Glomerular visceral epithelial cell (primary cell): ENCODE data around the gene PRF1.
A peak's percentile ranks its signal among the peaks of the same experiment; 100 is the strongest.
"Not testable (repeated sequence)": the region's sequence is repeated elsewhere in the genome, so short reads cannot be mapped to it uniquely, and the experiment has no call there.

Experiments
- DNase-seq: peaks from one replicate; pipeline ENCODE4 v3.0.0-alpha.2; 2016; ENCODE audit errors: extremely low spot score

Gene PRF1

GRCh38 chr10:70617798-70618568, 15.4 kb upstream of the PRF1 start:
- peak; percentile 31 for DNase-seq

- DNase-seq = no peak
These were observed 14.2 kb upstream of the PRF1 start for GRCh38 chr10:70616761-70617160.

- no peak for DNase-seq
These were observed 13.4 kb upstream of the PRF1 start for GRCh38 chr10:70615784-70616522.

- DNase-seq = no peak
These were observed 12.7 kb upstream of the PRF1 start for GRCh38 chr10:70615211-70615610.

GRCh38 chr10:70614364-70614763, 11.8 kb upstream of the PRF1 start:
- not testable (repeated sequence) for DNase-seq

GRCh38 chr10:70613941-70614340, 11.4 kb upstream of the PRF1 start:
- DNase-seq = no peak

- no peak for DNase-seq
These were observed 5.4 kb upstream of the PRF1 start for GRCh38 chr10:70607936-70608335.

GRCh38 chr10:70605161-70605560, 2.6 kb upstream of the PRF1 start:
- no peak for DNase-seq

GRCh38 chr10:70604106-70604505, 1.6 kb upstream of the PRF1 start:
- DNase-seq = no peak

- DNase-seq = no peak
These were observed 884 bp upstream of the PRF1 start for GRCh38 chr10:70603449-70603801.

GRCh38 chr10:70601746-70602145, 795 bp downstream of the PRF1 start:
- DNase-seq = no peak

GRCh38 chr10:70600512-70601395, 1.8 kb downstream of the PRF1 start:
- no peak for DNase-seq

- DNase-seq = no peak
These were observed 2.8 kb downstream of the PRF1 start for GRCh38 chr10:70599791-70600190.

- DNase-seq = no peak
These were observed 3.2 kb downstream of the PRF1 start for GRCh38 chr10:70599319-70599718.

GRCh38 chr10:70598857-70599295, 3.7 kb downstream of the PRF1 start:
- no peak for DNase-seq

GRCh38 chr10:70597856-70598815, 4.4 kb downstream of the PRF1 start:
- no peak for DNase-seq

GRCh38 chr10:70596860-70597809, 5.4 kb downstream of the PRF1 start:
- DNase-seq = no peak

GRCh38 chr10:70596110-70596798, 6.3 kb downstream of the PRF1 start:
- no peak for DNase-seq

- no peak for DNase-seq
These were observed 7.0 kb downstream of the PRF1 start for GRCh38 chr10:70595566-70596016.
